Stimulated activated CD4-positive, alpha-beta T cell treated with anti-CD3 and anti-CD28 coated beads, Interleukin-15, amount 100 ng/mL, for 1 hour (primary cell): ENCODE measurements around the gene ADAMTS6.
"Not testable (repeated sequence)": the region's sequence is repeated elsewhere in the genome, so short reads cannot be mapped to it uniquely, and the experiment has no call there.

Experiments
- DNase-seq, 2 donors: peaks; one replicate each; pipeline ENCODE4 v3.0.0-alpha.2; 2020; ENCODE audit warnings: low read depth in 1 of 2, low spot score in 1 of 2

Gene ADAMTS6

DNA sequence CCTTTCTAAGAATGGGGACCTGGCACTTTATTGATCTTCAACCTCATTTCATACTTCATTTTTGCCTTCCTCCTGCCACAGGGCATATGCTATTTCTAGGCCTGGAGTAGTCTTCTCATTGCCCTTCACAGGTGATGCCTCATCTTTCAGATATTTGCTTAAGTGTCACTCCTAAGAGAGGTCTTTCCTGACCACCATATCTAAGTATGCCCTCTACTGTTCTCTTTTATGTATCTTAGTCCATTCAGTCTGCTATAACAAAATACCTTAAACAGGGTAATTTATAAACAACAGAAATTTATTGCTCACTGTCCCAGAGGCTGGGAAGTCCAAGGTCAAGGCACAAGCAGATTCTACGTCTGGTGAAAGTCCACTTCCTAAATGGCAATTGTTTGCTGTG is 99.1 kb downstream of the ADAMTS6 start:
- DNase-seq, result no peak

- DNase-seq, result not testable (repeated sequence)
Measured at GRCh38 chr5:65370505-65370904, 111.2 kb downstream of the ADAMTS6 start.

GRCh38 chr5:65366655-65367054 is 115.1 kb downstream of the ADAMTS6 start:
- no peak for DNase-seq

- DNase-seq, result no peak
Measured at GRCh38 chr5:65364907-65365306, 116.8 kb downstream of the ADAMTS6 start.

GRCh38 chr5:65363499-65363898 is 118.2 kb downstream of the ADAMTS6 start:
- DNase-seq, result no peak

DNA sequence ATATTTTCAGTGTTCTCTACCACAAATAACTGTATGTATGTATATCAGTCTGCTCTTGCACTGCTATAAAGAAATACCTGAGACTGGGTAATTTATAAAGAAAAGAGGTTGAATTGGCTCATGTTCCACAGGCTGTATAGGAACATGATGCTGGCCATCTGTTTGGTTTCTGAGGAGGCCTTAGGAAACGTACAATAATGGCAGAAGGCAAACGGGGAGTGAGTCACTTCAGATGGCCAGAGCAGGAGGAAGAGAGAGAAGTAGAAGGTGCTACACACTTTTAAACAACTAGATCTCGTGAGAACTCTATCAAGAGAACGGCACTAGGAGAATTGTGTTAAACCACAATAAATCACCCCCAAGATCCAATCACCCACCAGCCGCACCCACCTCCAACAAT is 121.7 kb downstream of the ADAMTS6 start:
- no peak for DNase-seq

DNA sequence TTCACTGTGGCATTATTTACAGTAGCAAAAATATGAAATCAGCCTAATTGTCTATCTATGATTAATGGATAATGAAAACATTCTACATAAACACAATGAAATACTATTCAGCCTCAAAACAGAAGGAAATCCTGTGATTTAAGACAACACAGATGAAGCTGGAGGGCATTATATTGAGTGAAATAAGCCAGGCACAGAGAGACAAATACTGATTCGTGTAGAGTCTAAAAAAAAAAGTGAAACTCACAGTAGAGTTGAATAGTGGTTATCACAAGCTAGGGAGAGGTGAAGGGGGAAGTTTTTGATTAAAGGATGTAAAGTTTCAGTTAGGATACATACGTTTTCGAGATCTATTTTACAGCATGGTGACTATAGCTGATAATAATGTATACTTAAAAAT is 122.2 kb downstream of the ADAMTS6 start:
- DNase-seq, result no peak

GRCh38 chr5:65356274-65356673 is 125.4 kb downstream of the ADAMTS6 start:
- DNase-seq, result no peak

- DNase-seq, result no peak
Measured at GRCh38 chr5:65355301-65355700, 126.4 kb downstream of the ADAMTS6 start.

GRCh38 chr5:65341835-65342234 is 139.9 kb downstream of the ADAMTS6 start:
- DNase-seq, result no peak

DNA sequence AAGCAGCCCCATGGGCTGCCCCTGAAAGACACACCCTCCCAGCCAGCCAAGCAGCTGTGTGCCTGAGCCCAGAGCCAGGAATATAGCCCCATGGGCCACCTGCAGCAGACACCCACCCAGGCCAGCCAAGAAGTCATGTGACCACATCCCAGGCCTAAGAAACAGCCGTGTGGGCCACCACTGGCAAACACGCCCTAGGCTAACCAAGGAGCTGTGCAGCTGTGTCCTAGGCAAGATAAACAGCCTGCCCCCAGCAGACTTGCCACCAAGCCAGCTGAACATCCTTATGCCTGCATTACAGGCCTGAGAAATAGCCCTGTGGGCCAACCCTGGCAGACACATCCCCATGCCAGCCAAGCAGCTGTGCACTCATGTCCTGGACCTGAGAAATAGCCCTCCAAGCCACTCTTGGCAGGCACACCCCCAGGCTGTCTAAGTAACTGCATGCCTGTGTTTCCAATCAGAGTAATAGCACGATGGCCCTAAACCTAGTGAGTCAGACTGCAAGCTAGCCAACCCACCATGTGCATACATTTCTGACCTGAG is 143.0 kb downstream of the ADAMTS6 start:
- no peak for DNase-seq

GRCh38 chr5:65334077-65334476 is 147.6 kb downstream of the ADAMTS6 start:
- no peak for DNase-seq

GRCh38 chr5:65332591-65332990 is 149.1 kb downstream of the ADAMTS6 start:
- DNase-seq, result no peak

- DNase-seq, result no peak
Measured at GRCh38 chr5:65329266-65329665, 152.5 kb downstream of the ADAMTS6 start.

DNA sequence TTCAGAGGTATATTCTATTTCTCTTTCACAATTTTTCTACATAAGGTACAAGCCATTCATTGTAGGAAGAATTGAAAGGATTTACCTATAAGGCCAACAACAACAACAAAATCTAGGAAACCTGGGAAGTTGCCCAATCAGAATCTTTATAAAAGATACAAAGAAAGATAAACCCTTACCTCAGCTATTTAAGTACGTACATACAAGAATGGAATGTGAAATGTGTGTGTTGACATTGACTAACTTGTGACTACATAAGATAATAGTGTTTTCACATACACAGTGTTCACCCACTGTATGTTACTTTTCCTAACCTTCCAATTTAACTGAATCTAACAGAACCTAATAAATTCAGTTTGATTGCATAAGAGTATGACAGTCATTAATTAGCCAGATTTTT is 154.1 kb downstream of the ADAMTS6 start:
- no peak for DNase-seq

GRCh38 chr5:65326922-65327321 is 154.8 kb downstream of the ADAMTS6 start:
- DNase-seq, result no peak

- no peak for DNase-seq
Measured at GRCh38 chr5:65324226-65324625, 157.5 kb downstream of the ADAMTS6 start.

DNA sequence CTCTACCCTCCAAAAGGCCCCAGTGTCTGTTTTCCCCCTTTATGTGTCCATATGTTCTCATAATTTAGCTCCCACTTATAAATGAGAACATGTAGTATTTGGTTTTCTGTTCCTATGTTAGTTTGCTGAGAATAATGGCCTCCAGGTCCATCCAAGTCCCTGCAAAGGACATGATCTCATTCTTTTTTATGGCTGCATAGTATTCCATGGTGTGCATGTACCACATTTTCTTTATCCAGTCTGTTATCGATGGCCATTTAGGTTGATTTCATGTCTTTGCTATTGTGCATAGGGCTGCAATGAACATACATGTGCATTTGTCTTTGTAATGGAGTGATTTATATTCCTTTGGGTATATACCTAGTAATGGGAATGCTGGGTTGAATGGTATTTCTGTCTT is 161.0 kb downstream of the ADAMTS6 start:
- not testable (repeated sequence) for DNase-seq

DNA sequence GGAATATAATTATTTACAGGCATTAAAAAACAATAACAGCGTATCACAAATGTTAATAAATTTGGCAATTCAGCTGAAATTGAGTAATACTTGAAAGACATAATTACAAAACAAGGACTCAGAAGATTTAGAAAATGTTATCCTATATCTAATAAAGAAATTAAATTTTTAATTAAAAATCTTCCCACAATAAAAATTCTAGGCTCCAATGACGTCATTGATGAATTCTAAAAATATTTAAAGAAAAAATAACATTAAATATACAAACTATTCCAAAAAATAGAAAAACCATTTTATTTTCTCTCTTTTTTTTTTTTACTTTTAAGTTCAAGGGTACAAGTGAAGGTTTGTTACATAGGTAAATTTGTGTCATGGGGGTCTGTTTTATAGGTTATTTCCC is 161.5 kb downstream of the ADAMTS6 start:
- DNase-seq, result no peak

- DNase-seq, result no peak
Measured at GRCh38 chr5:65307931-65308330, 173.8 kb downstream of the ADAMTS6 start.

GRCh38 chr5:65307088-65307487 is 174.6 kb downstream of the ADAMTS6 start:
- no peak for DNase-seq

- DNase-seq, result no peak
Measured at GRCh38 chr5:65305913-65306312, 175.8 kb downstream of the ADAMTS6 start.

GRCh38 chr5:65299861-65300260 is 181.9 kb downstream of the ADAMTS6 start:
- no peak for DNase-seq

DNA sequence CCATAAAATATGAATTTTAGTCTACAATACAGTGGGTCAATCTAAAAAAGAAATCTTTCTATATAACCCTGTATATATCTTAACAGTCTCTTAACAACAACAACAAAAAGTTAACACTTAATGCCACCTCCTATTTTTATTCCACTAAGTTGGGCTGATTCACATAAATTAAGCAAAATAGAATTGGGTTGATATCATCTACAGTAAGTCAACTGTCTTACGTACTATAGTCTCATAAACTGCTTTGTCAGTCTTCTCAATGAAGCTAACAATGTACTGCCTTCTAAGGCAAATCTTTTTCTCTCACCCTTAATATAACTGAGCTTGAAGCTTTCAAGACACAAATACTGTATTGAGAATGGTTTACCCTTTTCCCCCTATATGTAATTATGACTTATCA is 185.7 kb downstream of the ADAMTS6 start:
- no peak for DNase-seq
